SK-N-SH (cell line): ENCODE data around the gene SPIN1. TPM values are rescaled to one million over a fixed set of nuclear protein-coding genes. Genes with fewer than 3 reads are reported as not detected.

Experiments used
- CTCF ChIA-PET: fragments of 300-600, 350-600 bp; formaldehyde crosslinking; extraction: SDS; loops from one replicate; lab custom pipeline; 2021; lab: Yijun Ruan, JAX
- POLR2A ChIA-PET: fragments of 350-600 bp; sonication (Branson Sonifier 250); formaldehyde crosslinking; extraction: SDS; loops from one replicate; lab custom pipeline; 2020; ENCODE audit warnings: antibody characterized with exemption, inconsistent platforms; lab: Yijun Ruan, JAX
- DNase-seq: peaks from one replicate; pipeline ENCODE4 v3.0.0; 2012
- H2AFZ ChIP-seq: fragments of 200-600 bp; sonication (generic); 2 replicates; pipeline ENCODE4 v1.8.1; 2016; ENCODE audit warnings: antibody characterized with exemption, mild to moderate bottlenecking, low read depth
- H3F3A ChIP-seq: fragments of 200-600 bp; sonication (generic); replicated peaks from 2 replicates; pipeline ENCODE3; 2016; ENCODE audit warnings: antibody characterized with exemption, mild to moderate bottlenecking; ENCODE audit not compliant: insufficient read depth
- H3K27ac ChIP-seq, 2 experiments: fragments of 200-500 bp in 1 of 2; fragments of 200-600 bp in 1 of 2; sonication (Bioruptor generic) in 1 of 2; sonication (generic), shearing (Covaris generic) in 1 of 2; 2 replicates each; pipeline versions ENCODE4 v1.5.1 to v1.6.1; 2014 to 2016; ENCODE audit warnings: low read depth in 2 of 2, inconsistent platforms in 1 of 2, low read length in 1 of 2, mild to moderate bottlenecking in 1 of 2, mixed read lengths in 1 of 2
- H3K27me3 ChIP-seq: fragments of 200-600 bp; sonication (generic), shearing (Covaris generic); 2 replicates; pipeline ENCODE4 v1.6.1; 2016; ENCODE audit warnings: mixed run types; ENCODE audit not compliant: insufficient read depth
- H3K36me3 ChIP-seq, 2 experiments: fragments of 200-500 bp in 1 of 2; fragments of 200-600 bp in 1 of 2; sonication (Bioruptor generic) in 1 of 2; sonication (generic) in 1 of 2; replicated peaks in 1 of 2; 2 replicates each; pipeline versions ENCODE3 to v1.5.1; 2014 to 2016; ENCODE audit warnings: low read length in 1 of 2, mild to moderate bottlenecking in 1 of 2; ENCODE audit not compliant: insufficient read depth in 2 of 2, control insufficient read depth in 1 of 2
- H3K4me1 ChIP-seq, 2 experiments: fragments of 200-500 bp in 1 of 2; fragments of 200-600 bp in 1 of 2; sonication (Bioruptor generic) in 1 of 2; sonication (generic), shearing (Covaris generic) in 1 of 2; 2 replicates each; pipeline versions ENCODE4 v1.5.1 to v1.6.1; 2014 to 2016; ENCODE audit warnings: low read depth in 1 of 2, low read length in 1 of 2, mixed run types in 1 of 2; ENCODE audit not compliant: insufficient read depth in 2 of 2, control insufficient read depth in 1 of 2
- H3K4me2 ChIP-seq: fragments of 200-600 bp; sonication (generic), shearing (Covaris generic); 2 replicates; pipeline ENCODE4 v1.6.1; 2017; ENCODE audit warnings: mixed run types
- H3K4me3 ChIP-seq, 2 experiments: fragments of 200-500 bp in 1 of 2; fragments of 200-600 bp in 1 of 2; sonication (Bioruptor generic) in 1 of 2; sonication (generic), shearing (Covaris generic) in 1 of 2; 2 replicates each; pipeline versions ENCODE4 v1.5.1 to v1.8.1; 2014 to 2016; ENCODE audit warnings: low read depth in 2 of 2, inconsistent platforms in 1 of 2, low read length in 1 of 2, mild to moderate bottlenecking in 1 of 2, mixed read lengths in 1 of 2, moderate library complexity in 1 of 2
- H3K79me2 ChIP-seq: fragments of 200-600 bp; sonication (generic); 2 replicates; pipeline ENCODE4 v1.8.1; 2017; ENCODE audit warnings: mild to moderate bottlenecking; ENCODE audit not compliant: insufficient read depth
- H3K9ac ChIP-seq: fragments of 200-600 bp; sonication (generic); 2 replicates; pipeline ENCODE4 v1.6.1; 2017; ENCODE audit warnings: mixed run types
- H3K9me2 ChIP-seq: fragments of 200-600 bp; sonication (generic); 2 replicates; pipeline ENCODE4 v1.6.1; 2017; ENCODE audit warnings: mixed run types
- H3K9me3 ChIP-seq: fragments of 200-600 bp; sonication (generic); 2 replicates; pipeline ENCODE4 v1.6.1; 2017; ENCODE audit warnings: mixed run types, mild to moderate bottlenecking, moderate library complexity
- H4K20me1 ChIP-seq: fragments of 200-600 bp; sonication (generic); 2 replicates; pipeline ENCODE4 v1.6.1; 2017; ENCODE audit warnings: mild to moderate bottlenecking, mixed run types; ENCODE audit not compliant: insufficient read depth
- ELF1 ChIP-seq: IDR thresholded peaks from 2 replicates; pipeline ENCODE4 v1.4.0; 2012
- EZH2phosphoT487 ChIP-seq: fragments of 200-600 bp; sonication (generic); IDR thresholded peaks from 2 replicates; pipeline ENCODE4 v1.6.1; 2017; ENCODE audit warnings: low read depth, mixed run types, mild to moderate bottlenecking, antibody characterized with exemption, moderate library complexity, borderline replicate concordance
- FOXJ3 ChIP-seq: sonication (generic); formaldehyde crosslinking; IDR thresholded peaks from 2 replicates; pipeline ENCODE4 v1.5.1; 2020; ENCODE audit warnings: mild to moderate bottlenecking, missing genetic modification reagents
- FOXM1 ChIP-seq: IDR thresholded peaks from 2 replicates; pipeline ENCODE4 v1.4.0; 2012; ENCODE audit warnings: low read depth, mild to moderate bottlenecking
- GATA2 ChIP-seq: sonication (generic); formaldehyde crosslinking; IDR thresholded peaks from 2 replicates; pipeline ENCODE4 v1.5.0; 2020; ENCODE audit warnings: mild to moderate bottlenecking, missing genetic modification reagents
- NRF1 ChIP-seq: IDR thresholded peaks from 2 replicates; pipeline ENCODE4 v1.6.1; 2012; ENCODE audit warnings: low read depth, mild to moderate bottlenecking, low read length
- POLR2AphosphoS5 ChIP-seq: IDR thresholded peaks from 2 replicates; pipeline ENCODE4 v1.6.1; 2012; ENCODE audit warnings: low read depth, low read length
- RCOR1 ChIP-seq: fragments of 150-350 bp; IDR thresholded peaks from 2 replicates; pipeline ENCODE4 v1.6.1; 2017; ENCODE audit warnings: antibody characterized with exemption, low read length
- RFX5 ChIP-seq: IDR thresholded peaks from 2 replicates; pipeline ENCODE4 v1.6.1; 2012; ENCODE audit warnings: mild to moderate bottlenecking, improper control_type of control experiment, low read length
- RXRA ChIP-seq: IDR thresholded peaks from 2 replicates; pipeline ENCODE4 v1.4.0; 2012; ENCODE audit warnings: low read depth, mild to moderate bottlenecking, borderline replicate concordance
- SIN3A ChIP-seq: IDR thresholded peaks from 2 replicates; pipeline ENCODE4 v1.6.1; 2012; ENCODE audit warnings: low read depth, mild to moderate bottlenecking, low read length, moderate library complexity, borderline replicate concordance
- SMC3 ChIP-seq: IDR thresholded peaks from 2 replicates; pipeline ENCODE4 v1.6.1; 2012; ENCODE audit warnings: low read depth, low read length, improper control_type of control experiment
- TCF12 ChIP-seq: IDR thresholded peaks from 2 replicates; pipeline ENCODE4 v1.4.0; 2012
- YY1 ChIP-seq: IDR thresholded peaks from 2 replicates; pipeline ENCODE4 v1.4.0; 2012; ENCODE audit warnings: low read depth, mild to moderate bottlenecking
- WGBS: methylation state at CpG from one replicate; pipeline ENCODE4 v1.1.6; 2017; ENCODE audit warnings: low lambda C conversion rate; 5-methylcytosine and 5-hydroxymethylcytosine counted together
- polyA plus RNA-seq, 3 experiments: library from polyadenylated mRNA; depleted of rRNA; stranded (reverse); fragments of >200 nt; gene quantifications; 2 replicates each; pipeline ENCODE4 v1.2.3, GENCODE V29; 2012
- TF ChIP-seq, protein P1 (sequence below): fragments of 150-350 bp; IDR thresholded peaks from 2 replicates; pipeline ENCODE4 v1.6.1; 2017; ENCODE audit warnings: antibody characterized with exemption, low read length, low read depth, borderline replicate concordance
- TF ChIP-seq, protein P2 (sequence below): IDR thresholded peaks from 2 replicates; pipeline ENCODE4 v1.4.0; 2012; ENCODE audit warnings: low read depth, borderline replicate concordance
- TF ChIP-seq, protein P3 (sequence below): fragments of 150-350 bp; IDR thresholded peaks from 2 replicates; pipeline ENCODE4 v1.6.1; 2016; ENCODE audit warnings: mild to moderate bottlenecking, low read depth, low read length
- TF ChIP-seq, protein P4 (sequence below): IDR thresholded peaks from 2 replicates; pipeline ENCODE4 v1.4.0; 2012; ENCODE audit warnings: low read depth
- TF ChIP-seq, protein P5 (sequence below): IDR thresholded peaks from 2 replicates; pipeline ENCODE4; 2012
- TF ChIP-seq, protein P6 (sequence below): IDR thresholded peaks from 2 replicates; pipeline ENCODE4 v1.4.0; 2012; ENCODE audit warnings: low read depth, borderline replicate concordance

Gene SPIN1
- polyA plus RNA-seq, 1 of the 3 experiments (the other 2 are of a cell fraction) = 35.8 TPM

DNA sequence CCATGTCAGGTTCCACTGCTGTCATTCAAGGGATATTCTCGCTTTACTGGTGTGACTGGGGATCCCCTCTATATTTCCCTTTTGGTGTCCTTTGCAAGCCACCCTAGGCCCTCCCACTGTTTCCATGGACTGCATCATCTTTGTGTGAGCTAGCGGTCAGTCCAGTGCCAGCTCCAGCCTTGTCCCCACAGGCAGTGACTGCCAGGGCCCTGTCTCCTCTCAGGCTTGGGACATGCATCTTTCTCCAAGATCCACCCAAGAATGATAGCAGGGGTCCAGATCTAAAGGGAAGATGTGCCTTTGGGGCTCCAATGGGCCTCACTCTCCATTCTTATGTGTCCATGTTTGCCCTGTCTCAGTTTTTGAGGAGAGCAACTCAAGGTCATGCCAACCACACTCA lies 109.0 kb downstream of the SPIN1 start:
- Histone ChIP-seq H3F3A (peaks cover 3% of the 10 kb centered on the region), H3K27ac (no peak overlapping the region), H3K4me1 (no peaks in the 10 kb centered on the region; a peak in 1 of 4 replicates), H3K4me3 (no peak overlapping the region), H3K9me3 (no peaks in the 10 kb centered on the region), H3K27me3 (no peaks in the 10 kb centered on the region), H3K9ac (no peak overlapping the region), H3K9me2 (no peaks in the 10 kb centered on the region), H3K4me2 (no peak overlapping the region), H3K36me3 (no peaks in the 10 kb centered on the region), H3K79me2 (no peaks in the 10 kb centered on the region), H2AFZ (no peak overlapping the region), H4K20me1 (no peaks in the 10 kb centered on the region)
- DNase-seq = no peak
- POLR2A ChIA-PET = no interaction called here
- CTCF ChIA-PET = no interaction called here
- TF ChIP-seq YY1 (no peak), RFX5 (no peak), FOXJ3 (CRISPR knock-in tag) (no peak), TCF12 (no peak), EZH2phosphoT487 (no peak), GATA2 (CRISPR knock-in tag) (no peak), SMC3 (no peak), RXRA (no peak), NRF1 (no peak), RCOR1 (no peak), POLR2AphosphoS5 (no peak)
- TF ChIP-seq, protein P1, sequence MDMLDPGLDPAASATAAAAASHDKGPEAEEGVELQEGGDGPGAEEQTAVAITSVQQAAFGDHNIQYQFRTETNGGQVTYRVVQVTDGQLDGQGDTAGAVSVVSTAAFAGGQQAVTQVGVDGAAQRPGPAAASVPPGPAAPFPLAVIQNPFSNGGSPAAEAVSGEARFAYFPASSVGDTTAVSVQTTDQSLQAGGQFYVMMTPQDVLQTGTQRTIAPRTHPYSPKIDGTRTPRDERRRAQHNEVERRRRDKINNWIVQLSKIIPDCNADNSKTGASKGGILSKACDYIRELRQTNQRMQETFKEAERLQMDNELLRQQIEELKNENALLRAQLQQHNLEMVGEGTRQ = no peak
- TF ChIP-seq, protein P2, sequence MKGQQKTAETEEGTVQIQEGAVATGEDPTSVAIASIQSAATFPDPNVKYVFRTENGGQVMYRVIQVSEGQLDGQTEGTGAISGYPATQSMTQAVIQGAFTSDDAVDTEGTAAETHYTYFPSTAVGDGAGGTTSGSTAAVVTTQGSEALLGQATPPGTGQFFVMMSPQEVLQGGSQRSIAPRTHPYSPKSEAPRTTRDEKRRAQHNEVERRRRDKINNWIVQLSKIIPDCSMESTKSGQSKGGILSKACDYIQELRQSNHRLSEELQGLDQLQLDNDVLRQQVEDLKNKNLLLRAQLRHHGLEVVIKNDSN = no peak
- TF ChIP-seq, protein P3, sequence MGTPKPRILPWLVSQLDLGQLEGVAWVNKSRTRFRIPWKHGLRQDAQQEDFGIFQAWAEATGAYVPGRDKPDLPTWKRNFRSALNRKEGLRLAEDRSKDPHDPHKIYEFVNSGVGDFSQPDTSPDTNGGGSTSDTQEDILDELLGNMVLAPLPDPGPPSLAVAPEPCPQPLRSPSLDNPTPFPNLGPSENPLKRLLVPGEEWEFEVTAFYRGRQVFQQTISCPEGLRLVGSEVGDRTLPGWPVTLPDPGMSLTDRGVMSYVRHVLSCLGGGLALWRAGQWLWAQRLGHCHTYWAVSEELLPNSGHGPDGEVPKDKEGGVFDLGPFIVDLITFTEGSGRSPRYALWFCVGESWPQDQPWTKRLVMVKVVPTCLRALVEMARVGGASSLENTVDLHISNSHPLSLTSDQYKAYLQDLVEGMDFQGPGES = no peak
- TF ChIP-seq, protein P4, sequence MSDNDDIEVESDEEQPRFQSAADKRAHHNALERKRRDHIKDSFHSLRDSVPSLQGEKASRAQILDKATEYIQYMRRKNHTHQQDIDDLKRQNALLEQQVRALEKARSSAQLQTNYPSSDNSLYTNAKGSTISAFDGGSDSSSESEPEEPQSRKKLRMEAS = no peak
- 89% methylated on average over 2 of the region's 2 CpGs for WGBS

DNA sequence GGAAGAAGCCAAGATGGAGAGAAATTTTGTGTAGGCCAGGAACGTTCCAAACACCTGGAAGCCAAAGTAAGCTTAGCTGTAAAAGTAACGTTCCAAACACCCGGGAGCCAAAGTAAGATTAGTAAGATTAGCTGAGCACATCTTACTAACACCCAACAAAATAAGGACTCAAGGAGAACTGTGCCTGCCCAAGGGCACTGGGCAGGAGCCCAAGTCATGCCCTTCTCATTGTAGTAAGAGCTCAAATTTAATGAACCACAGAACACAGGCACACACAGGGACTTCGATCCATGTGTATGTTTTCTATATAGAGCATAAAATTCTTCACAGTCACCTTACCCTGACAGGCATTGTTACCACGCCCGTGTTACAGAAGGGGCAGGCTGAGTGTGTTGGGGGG lies 110.6 kb downstream of the SPIN1 start:
- TF ChIP-seq, protein P5, sequence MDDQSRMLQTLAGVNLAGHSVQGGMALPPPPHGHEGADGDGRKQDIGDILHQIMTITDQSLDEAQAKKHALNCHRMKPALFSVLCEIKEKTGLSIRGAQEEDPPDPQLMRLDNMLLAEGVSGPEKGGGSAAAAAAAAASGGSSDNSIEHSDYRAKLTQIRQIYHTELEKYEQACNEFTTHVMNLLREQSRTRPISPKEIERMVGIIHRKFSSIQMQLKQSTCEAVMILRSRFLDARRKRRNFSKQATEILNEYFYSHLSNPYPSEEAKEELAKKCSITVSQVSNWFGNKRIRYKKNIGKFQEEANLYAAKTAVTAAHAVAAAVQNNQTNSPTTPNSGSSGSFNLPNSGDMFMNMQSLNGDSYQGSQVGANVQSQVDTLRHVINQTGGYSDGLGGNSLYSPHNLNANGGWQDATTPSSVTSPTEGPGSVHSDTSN = no peak
- TF ChIP-seq, protein P6, sequence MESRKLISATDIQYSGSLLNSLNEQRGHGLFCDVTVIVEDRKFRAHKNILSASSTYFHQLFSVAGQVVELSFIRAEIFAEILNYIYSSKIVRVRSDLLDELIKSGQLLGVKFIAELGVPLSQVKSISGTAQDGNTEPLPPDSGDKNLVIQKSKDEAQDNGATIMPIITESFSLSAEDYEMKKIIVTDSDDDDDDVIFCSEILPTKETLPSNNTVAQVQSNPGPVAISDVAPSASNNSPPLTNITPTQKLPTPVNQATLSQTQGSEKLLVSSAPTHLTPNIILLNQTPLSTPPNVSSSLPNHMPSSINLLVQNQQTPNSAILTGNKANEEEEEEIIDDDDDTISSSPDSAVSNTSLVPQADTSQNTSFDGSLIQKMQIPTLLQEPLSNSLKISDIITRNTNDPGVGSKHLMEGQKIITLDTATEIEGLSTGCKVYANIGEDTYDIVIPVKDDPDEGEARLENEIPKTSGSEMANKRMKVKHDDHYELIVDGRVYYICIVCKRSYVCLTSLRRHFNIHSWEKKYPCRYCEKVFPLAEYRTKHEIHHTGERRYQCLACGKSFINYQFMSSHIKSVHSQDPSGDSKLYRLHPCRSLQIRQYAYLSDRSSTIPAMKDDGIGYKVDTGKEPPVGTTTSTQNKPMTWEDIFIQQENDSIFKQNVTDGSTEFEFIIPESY = no peak
- TF ChIP-seq GATA2 (CRISPR knock-in tag) = no peak
- TF ChIP-seq ELF1 = no peak
- no peak for TF ChIP-seq RCOR1
- TF ChIP-seq, protein P1 = no peak
- TF ChIP-seq SIN3A = no peak
- no peak for TF ChIP-seq FOXM1
- no peaks in the 10 kb centered on the region for H3F3A ChIP-seq
- H3K4me1 ChIP-seq = no peaks in the 10 kb centered on the region; a peak in 1 of 4 replicates
- no peaks in the 10 kb centered on the region for H3K9me3 ChIP-seq
- no peak overlapping the region for H2AFZ ChIP-seq
- no peaks in the 10 kb centered on the region for H3K36me3 ChIP-seq
- CTCF ChIA-PET = interaction anchor here (0.8 to 1.9 kb wide), 2 partner anchors 16 to 25 kb away, joined by 3 to 4 read pairs; no protein-coding TSS in a partner anchor
- H3K4me3 ChIP-seq = no peak overlapping the region
- H3K4me2 ChIP-seq = no peak overlapping the region
- H4K20me1 ChIP-seq = no peaks in the 10 kb centered on the region
- DNase-seq = no peak
- H3K9ac ChIP-seq = no peak overlapping the region
- WGBS = 81% methylated on average over 6 of the region's 6 CpGs
- no peaks in the 10 kb centered on the region for H3K9me2 ChIP-seq
- H3K27ac ChIP-seq = no peak overlapping the region
- POLR2A ChIA-PET = interaction anchor here (0.6 kb wide), 1 partner anchor 994 kb away, joined by 3 read pairs; no protein-coding TSS in a partner anchor
- H3K27me3 ChIP-seq = no peaks in the 10 kb centered on the region
- H3K79me2 ChIP-seq = no peaks in the 10 kb centered on the region
